NCI-H128 (cell line): ENCODE data around the gene ZRANB1.

Experiments used
- DNase-seq: peaks from one replicate; lab custom pipeline; 2025; ENCODE audit not compliant: unreplicated experiment; lab: John Stamatoyannopoulos, UW

Gene ZRANB1

DNA sequence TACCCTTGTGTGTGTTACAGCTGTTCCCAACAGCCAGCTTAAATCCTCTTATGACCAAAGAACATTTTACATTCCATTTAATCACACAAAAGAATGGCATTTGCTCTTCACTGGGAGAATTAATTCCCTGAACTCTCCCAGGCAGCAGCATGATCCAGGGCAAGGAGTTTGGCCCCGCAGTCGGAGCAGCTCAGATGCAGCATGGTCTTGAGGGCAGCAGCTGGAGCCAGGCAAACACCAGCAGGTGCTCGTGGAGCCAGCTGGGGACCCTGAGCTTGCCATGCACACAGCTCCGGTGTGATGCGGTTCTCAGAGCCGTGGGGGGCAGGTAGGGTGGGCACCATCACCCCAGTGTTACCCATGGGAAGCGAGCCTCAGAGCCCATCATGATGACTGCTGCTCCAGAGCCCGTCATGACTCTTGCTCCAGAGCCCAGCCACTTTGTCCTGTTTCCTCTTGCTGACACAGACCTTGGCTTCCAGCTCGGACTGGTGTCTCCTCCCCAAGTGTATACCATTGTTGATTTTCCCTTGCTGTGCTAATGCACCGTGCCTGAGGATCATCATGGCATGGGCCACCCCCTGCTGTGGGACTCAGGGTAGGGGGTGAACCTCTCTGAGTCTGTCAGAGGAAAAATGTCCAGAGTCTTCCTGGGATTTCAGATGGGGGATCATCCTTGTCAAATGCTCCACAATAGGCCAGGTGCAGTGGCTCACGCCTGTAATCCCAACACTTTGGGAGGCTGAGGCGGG is 75.8 kb downstream of the ZRANB1 start:
- DNase-seq, result no peak

DNA sequence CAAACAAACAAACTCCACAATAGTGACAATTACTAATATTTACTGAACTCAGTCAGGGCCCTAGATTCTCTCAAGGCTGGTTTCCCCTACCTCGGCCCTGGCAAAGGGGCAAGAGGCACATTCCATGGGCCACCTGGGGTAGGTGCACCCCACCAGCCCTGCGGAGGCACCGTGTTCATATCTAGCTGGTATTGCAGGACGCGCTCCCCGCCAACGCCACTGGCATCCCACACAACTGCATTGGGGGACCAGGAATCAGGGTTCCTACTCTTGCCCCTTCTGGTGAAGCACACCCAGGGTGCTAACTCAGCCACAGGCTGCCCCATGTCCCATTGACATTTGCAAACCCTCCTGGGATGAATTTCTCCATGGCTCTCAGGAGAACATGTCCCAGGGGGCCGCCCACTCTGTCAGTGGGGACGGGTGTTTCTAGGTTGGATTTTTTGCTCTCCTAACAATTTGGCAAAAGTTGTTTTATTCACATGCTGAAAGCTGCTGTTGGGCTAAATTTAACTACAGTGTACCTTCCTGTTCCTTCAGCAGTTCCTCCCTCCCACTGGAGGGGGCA is 76.7 kb downstream of the ZRANB1 start:
- no peak for DNase-seq

DNA sequence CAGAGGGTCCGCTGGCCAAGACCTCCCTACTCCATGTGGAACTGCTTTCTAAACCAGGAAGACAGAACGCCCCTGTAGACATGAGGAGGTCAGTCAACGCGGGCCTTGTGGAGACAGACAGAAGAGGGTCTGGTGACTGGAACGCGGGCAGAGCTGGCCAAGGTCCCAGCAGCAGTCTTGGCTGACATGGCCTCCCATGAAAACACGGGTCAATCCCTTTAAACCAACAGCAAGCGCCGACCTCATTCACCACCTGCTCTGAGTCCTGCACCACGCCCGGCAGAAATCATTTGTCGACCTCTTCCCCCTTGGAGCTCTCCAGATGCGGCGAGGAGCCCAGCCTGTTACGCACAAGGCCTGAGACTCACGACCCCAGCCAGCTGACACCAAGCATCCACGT is 78.5 kb downstream of the ZRANB1 start:
- DNase-seq, result no peak

DNA sequence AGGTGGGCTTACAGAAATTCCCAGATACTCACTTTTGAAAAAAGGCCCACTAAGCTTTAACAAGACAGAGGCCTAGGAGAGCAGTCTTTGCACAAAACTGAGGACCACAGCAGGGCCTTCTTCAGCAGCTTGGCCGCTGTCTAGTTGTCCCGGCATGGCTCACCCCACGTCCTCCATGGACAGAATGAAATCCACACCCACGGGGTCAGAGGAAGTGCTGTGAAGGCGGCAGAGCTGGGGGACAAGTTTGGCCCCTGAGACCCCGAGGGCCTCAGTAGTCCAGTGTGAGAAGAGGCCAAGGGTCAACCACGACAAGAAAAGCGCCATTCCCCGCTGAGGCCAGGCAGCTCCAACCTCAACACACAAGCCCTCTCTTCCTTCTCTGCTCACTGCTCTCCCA is 78.9 kb downstream of the ZRANB1 start:
- DNase-seq, result no peak

DNA sequence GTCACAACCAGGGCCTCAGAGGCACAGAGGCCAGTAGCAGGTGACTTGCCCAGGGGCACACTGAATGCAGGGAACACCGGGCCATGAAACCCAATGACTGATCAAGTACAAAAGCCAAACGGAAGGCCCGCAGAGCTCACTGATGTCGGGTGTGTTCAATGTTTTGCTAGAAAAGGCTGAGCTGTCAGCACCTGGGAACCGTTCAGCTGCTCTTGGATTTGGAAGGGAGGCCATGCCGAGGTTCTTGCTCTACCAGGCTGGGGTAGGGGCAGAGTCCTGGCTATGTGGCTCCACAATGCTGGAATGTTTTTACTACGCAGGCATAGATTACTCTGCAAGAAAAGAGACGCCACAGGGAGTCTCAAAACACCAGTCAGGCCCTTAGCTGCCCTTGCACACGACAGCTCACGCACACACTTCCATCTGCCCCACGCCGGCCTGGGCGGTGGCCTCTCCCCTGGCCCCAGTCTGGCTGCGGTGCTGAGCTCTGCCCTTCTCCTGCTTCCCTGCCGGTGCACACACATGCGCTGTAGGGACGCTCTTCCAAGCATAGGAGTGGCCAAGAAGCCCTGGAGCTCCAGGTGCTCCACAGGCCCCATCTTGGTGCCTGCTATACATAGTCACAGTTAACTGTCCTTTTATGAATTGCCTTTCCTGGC is 79.9 kb downstream of the ZRANB1 start:
- DNase-seq, result no peak

DNA sequence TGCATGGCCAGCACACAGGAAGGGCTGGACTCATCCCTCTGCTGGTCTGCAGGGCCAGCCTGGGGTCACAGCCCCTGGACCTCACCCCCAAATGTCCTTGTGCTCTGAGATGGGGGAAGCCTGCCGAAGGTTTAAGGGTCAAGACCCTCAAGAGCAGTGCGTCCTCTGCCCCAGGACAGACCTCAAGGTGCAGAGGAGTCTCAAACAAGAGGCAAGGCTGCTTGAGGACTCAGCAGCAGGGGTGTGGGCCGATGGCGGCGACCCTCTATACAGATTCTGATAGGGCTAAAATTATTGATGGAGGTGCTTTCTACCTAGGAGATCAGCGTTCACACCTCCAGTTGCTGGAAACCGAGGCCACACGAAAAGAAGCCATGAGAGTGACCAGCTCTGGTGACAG is 80.7 kb downstream of the ZRANB1 start:
- no peak for DNase-seq

DNA sequence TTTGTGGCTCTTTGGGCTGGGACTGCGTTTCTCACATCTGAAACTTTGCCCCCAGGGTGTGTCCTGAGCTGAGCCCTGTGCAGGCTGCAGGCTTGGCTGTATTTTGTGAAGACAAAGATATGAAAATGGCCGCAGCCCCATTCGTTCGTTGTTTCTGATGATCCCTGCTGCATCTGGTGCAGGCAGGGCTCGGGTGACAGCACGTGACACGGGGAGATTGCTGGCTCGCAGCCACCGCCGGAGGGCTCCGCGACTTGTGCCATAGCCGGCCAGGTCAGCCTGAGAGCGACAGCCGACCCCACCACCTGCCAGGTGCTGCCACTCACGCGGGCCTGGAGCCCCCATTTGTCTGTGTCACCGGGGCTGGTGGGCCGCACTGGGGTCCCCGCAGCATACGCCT is 81.3 kb downstream of the ZRANB1 start:
- DNase-seq, result peak; percentile 14

DNA sequence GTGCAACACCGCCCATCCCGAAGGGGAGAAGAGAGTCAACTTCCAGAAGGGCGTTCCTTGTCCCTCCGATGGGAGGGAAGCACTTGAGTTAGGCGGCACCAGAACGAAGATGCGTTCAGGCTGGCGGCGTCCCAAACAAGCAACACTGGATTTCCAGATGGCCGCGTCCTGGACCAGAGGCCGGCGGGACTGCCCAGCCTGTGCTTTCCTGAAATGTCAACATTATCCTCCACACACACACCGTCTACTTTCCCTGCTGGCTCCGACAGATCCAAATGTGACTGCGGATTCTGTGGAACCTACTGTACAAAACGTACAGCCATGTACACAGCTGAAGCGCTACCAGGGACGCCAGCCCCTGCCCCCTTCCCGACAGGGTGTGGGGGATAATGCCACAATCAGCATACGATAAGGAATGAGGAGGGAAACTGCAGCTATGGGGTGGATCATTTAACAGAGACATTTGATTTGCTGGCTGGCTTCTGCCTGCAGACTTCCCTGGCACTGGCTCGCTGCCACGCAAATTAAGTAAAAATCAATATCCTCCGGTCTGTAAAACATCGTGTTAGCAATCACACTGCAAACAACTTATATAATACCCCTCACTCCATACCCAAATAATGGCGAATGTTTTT is 82.1 kb downstream of the ZRANB1 start:
- DNase-seq, result peak; percentile 9

DNA sequence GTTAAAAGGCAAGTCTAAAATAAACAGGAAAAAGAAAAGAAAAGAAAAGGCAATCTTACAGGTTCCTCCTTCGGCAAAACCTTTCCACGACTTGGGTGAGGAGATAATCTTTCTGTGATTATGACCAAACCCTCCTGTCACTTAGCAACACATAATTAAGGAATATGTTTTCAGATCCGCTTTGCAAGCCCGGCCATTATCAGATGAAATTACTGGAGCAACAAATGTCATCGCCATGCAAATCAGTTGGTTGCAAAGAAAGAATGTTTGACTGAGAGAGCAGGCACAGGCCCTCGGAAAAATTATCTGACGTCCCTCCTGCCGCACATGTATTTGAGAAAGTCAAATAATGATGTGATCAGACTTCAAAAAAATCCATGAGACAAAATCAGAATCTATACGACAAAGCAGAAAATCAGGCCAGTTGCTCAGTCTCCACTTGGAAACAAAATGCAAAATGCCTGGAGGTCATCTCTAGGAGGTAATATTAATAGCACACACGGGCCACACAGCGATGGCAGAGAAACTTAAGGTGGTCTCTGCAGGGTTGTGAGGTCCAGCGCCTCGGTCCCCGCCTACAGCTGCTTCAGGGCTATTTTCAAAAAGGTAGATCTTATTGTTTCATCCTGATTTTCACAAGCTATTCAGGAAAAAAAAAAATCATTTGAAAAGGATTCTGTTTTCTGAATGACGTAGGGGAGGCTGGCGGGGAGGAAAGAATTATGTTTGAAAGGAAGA is 82.7 kb downstream of the ZRANB1 start:
- DNase-seq, result no peak

DNA sequence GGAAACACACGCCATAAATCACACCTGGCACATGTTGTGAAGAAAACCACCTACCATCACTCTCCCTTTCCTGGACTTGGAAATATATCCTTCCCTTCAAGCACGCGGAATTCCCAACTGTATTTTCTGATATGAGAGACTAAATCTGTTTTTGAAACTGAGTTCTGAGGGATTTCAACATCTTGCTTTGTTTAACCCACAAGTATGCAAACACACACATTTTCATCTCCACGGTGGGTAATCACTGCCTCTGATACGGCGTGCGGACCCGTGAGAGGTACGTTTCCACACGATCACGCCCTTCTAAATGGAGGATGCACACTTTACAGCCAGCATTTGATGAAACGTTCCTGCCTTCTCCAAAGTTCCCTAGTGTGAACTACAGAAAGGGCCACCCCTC is 83.4 kb downstream of the ZRANB1 start:
- DNase-seq, result no peak

DNA sequence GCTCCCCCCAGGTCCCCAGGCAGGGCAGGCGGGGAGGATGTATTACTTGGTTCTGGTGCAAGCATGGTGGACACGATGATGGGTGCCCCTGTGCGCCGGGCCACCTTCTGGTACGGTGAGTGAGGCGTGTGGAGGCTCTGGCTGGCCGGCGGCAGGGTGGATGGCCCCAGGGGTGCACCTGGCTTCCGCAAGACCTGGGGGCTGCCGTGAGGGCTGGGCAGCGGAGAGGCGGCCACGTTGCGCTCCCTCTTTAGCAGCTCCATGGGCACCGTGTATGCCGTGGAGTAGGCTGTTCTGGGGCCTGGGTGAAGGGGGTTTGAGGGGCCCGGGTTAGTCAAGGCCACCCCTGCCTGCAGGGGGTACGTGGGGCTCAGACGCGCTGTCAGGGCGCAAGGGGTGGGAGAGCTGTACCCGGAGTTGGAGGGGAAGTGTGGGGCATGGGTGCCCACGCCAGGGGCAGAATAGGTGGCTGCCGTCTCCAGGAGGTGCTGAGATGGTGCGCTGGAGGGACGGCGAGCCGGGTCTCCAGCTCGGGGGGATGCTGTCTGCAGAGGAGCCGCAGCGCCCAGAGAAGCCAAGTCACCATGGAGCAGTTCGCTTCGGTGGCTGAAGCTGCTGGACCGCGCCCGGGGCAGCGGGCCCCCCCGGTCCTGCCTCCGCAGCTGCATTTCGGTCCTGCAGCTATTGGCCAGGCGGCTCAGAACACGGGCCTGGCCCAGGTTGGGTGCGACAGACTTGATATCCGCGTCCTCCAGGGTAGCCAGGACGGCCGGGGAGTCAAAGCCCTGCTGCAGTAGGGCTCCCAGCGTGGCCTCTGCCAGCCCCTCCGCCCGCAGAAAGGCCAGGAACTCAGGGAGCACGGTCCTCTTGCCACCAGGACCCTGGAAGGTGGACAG is 84.4 kb downstream of the ZRANB1 start:
- DNase-seq, result no peak

DNA sequence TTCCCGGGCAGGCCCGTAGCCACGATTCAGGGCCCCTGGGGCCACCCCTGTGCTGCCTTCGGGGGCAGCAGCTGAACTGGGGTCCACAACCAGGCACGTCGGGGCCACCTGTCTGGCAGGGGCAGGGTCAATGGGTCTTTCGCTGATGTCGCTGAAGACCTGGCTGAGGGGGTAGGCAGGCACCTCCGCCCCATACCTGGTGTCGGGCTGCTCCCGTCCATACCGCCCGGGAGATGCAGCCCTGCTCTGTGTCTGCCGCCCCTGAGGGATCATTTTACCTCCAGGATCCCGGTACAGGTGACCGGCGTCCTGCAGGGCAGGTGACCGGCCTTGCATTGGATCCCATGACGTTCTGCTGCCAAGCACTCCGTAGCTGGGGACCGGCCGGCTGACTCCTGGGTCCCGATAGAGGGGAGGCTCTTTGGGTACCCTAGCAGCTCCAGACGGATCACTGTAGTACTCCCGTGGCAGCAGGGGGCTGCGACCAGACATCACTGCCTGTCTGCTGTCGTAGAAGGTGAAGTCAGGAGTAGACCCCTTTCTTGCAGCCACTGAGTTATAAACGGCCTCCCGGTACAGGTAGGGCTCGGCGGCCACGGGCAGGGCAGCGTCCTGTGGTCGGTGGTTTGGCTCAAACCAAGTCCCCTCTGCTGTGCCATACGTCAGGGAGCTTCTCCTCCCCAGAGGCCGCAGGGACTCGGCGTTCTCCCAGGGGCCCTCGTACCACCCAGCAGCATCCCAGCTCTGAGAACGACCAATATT is 85.2 kb downstream of the ZRANB1 start:
- DNase-seq, result no peak

DNA sequence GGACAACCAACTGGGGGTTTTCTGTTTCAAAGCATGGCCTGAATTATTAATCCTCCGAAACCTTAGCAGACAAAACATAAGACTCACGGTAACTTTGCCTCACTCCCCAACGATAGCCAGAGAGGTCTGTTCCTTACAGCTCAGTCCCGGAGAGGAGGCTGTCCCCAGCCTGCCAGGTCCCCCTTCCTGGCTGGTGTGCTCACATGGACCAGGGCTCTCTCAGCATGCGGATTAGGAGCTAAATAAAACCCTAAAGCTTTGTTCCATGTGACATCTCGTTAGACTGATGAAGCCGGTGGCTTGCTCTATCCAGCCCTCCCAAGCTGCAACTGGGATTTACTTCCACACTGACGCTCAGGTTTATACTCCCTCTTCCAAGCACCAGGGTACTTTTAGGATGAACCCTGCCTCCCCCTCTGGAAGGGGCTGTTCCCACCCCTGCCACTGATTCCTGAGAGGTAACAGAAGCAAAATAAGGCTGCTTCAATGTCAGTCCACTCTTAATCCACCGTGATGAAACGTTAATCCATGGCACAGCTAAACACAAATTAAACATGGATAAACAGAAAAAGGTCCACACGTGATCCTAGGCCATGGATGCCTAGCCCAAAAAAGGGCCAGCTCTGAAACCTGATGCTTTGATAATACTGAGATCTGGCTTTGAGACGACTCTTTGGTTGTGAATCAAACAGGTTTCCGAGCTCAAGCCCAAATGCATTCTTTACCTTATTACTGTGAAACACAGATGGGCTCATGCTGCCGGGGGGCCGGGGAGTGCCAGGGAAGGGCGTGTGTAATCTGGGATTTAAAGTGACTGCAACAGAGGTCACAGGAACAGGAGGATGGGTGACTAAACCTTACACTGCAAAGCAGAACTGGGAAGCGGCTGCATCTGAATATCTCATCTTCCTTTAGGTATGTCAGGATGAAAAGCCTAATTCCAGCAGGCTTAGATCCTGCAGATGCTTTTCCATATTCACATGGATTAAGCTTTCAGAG is 86.2 kb downstream of the ZRANB1 start:
- no peak for DNase-seq

DNA sequence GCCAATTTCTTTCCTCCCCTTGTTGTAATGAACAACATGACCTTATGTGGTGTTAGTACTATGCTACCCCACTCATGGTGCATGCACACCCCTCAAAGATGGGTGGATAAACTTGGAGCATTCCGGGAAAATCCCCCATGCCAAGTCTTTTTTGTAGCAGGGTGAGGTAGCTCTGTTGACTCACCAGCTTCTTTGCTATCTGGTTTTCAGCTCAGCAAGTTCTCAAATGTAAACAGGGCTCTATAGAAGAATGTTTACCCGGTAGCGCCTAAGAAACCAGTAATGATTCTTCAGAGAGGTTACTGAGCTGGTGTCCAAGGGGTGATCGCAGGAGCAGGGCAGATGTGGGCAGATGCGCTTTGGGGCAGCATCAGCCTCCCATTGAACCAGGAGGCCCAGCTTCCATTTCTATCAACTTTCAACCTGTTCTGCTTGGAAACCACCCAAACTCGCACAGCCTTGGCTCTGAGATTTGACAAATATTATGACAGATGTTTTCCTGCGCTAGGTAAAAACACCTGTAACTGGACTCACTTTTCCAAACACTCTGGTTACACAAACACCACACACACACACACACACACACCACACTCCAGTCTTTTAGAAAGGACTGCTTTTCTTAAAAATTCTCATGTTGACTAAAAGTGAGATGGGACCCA is 87.8 kb downstream of the ZRANB1 start:
- DNase-seq, result no peak

DNA sequence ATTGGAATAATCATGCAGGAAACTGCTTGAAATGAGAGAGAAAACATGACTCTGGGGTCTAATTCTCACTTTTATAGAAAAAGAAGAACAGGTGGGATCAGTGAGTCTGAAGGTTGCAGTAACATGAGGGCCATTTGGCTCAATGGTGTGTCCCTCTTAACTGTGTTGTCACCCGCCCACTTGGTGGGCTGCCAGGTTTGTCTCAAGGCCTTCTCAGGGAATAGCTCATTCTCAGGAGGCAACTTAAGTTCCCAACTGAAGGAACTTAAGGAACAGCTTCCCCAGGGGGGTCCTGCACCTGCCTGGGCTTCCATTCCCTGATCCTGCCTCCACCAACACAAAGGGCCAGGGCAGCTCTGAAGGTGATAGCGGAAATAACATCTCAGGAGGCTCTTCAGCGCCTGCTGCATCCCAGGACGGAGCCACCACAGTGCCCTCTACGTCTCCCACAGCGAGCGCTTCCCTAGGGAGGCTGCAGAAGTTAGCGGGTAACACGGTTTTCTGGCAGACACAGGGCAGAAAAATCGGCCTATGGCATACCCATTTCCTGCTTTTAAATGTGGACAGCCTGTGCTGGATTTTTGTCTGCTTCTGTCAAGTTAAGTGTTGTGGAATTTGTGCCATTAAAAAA is 88.8 kb downstream of the ZRANB1 start:
- no peak for DNase-seq

DNA sequence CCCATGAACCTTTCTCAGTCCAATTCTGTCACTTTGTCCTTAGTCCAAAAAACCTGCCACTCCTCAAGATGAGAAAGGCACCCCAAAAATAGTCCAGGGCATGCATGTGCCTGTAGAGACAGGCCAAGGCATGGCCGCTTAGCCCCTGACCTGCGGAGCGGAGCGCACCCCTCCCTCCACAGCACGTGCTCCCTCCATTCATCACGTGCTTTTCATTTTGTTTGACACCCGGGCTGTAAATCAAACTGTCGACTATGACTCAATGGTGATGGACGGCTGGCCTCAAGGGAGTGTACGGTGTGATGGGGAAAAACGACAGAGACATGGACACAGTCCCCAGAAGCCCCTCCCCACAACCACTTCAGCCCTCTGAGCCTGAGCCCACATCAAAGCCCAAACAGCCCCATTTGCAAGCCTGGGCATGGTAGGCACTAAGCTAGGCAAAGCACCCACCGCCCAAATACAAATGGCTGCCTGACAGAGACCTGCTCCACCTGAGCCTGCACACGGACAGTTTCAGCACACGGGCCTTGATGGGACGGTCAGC is 90.6 kb downstream of the ZRANB1 start:
- DNase-seq, result no peak
